Small intestine (tissue), 7 donors: Measurements from ENCODE around the gene SERP2. TPM values are rescaled to one million over a fixed set of nuclear protein-coding genes. Genes with fewer than 3 reads are reported as not detected.

Source experiments
- DNase-seq, 2 donors: peaks; one replicate each; pipeline versions ENCODE4 v3.0.0 to v3.0.0-alpha.2; 2013
- FAIRE-seq: peaks from 2 replicates; lab custom pipeline; 2012; peaks lifted over from hg19 to GRCh38; lab: Jason Lieb, UNC
- H3K27ac ChIP-seq, 3 donors: one replicate each; pipeline ENCODE4 v1.5.1; 2013; ENCODE audit warnings: low read length in 2 of 3, mild to moderate bottlenecking in 2 of 3, control low read depth in 1 of 3, inconsistent platforms in 1 of 3, low read depth in 1 of 3, moderate library complexity in 1 of 3
- H3K27me3 ChIP-seq, 3 donors: one replicate each; pipeline ENCODE4 v1.6.1; 2013; ENCODE audit warnings: low read length in 3 of 3, inconsistent platforms in 1 of 3; ENCODE audit not compliant: control insufficient read depth in 3 of 3, insufficient read depth in 3 of 3
- H3K36me3 ChIP-seq, 3 donors: one replicate each; pipeline ENCODE4 v1.6.1; 2013; ENCODE audit warnings: low read length in 3 of 3, inconsistent platforms in 1 of 3, low read depth in 1 of 3, mild to moderate bottlenecking in 1 of 3, moderate library complexity in 1 of 3; ENCODE audit not compliant: control insufficient read depth in 3 of 3, insufficient read depth in 2 of 3
- H3K4me1 ChIP-seq, 3 donors: one replicate each; pipeline ENCODE4 v1.6.1; 2013; ENCODE audit warnings: low read length in 2 of 3, inconsistent platforms in 1 of 3, low read depth in 1 of 3, mild to moderate bottlenecking in 1 of 3, moderate library complexity in 1 of 3; ENCODE audit not compliant: control insufficient read depth in 3 of 3, insufficient read depth in 2 of 3
- H3K4me3 ChIP-seq, 3 donors: one replicate each; pipeline ENCODE4 v1.5.1; 2013; ENCODE audit warnings: low read length in 3 of 3, control low read depth in 1 of 3, inconsistent platforms in 1 of 3, low read depth in 1 of 3, mild to moderate bottlenecking in 1 of 3, moderate library complexity in 1 of 3
- H3K9me3 ChIP-seq, 2 donors: one replicate each; pipeline ENCODE4 v1.6.1; 2013; ENCODE audit warnings: low read depth in 1 of 2, low read length in 1 of 2; ENCODE audit not compliant: control insufficient read depth in 2 of 2, insufficient read depth in 1 of 2
- WGBS, 3 donors: extraction: QIAGEN DNeasy Blood & Tissue Kit; methylation state at CpG; one replicate each; pipeline ENCODE4 v1.1.7; 2013; 5-methylcytosine and 5-hydroxymethylcytosine counted together
- polyA plus RNA-seq, 4 donors: library from polyadenylated mRNA; stranded (reverse) in 3 of 4; unstranded in 1 of 4; fragments of 200-250 nt in 3 of 4; fragments of 120-200 nt in 1 of 4; gene quantifications; one replicate each; pipeline versions ENCODE4 v1.2.1 to v1.2.3, GENCODE V29; 2013
- donor health status: healthy with polysubstance abuse.
- donor health status: control.
- donor health status: control.
- donor health status: Bipolar disorder and iron deficiency.
- donor health status: healthy.

The SERP2 gene
- polyA plus RNA-seq, 4 donors = 4.9 to 12.3 (median 8.0) TPM

DNA sequence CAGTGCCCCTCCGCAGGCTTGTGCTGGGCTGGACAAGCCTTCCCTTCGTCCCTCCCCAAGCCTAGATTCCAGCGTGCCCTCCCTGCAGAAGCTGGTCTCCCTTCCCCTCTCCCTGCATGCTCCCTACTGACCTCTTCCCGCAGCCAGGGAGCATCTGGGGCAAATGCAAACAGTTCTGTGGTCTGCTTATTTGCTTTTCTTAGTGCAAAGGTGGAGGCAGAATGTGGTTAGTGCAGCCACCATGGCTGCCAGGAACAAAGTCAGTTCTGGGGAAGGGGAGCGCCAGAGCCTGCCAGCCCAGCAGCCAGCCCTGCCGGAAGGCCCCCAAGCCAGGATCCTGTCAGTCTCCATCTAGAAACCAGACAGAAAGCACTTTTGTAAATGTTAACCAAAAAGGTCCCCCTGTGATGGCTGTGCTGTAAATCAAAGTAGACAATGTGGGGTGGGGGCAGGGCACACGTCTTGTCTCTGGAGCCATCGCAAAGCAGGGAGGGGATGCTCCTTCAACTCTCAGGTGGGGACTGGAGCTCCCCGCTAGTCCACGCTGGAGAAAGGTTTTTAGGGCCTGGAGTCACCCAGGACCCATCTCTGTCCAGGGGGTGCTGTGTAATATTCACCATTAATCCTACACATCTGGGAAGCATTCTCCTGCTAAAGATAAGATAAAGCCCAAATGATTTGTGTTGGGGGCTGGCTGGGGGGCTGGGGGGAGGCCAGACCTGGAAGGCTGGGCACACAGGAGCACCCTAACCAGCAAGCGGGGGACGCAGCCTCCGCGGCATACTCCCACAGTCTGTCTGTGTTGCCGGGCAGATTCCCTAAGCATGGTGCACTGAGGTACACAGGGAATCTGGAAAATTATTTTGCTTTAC, 30.9 kb downstream of the SERP2 start:
- FAIRE-seq (no peak), DNase-seq (peak; percentile 56 to 71)
- Histone ChIP-seq H3K4me3 (peak overlapping the region in 2 of 3 donors; percentile 20 to 41), H3K9me3 (no peaks in the 10 kb centered on the region), H3K27me3 (no peaks in the 10 kb centered on the region), H3K4me1 (peaks cover 0 to 23% (median 0%) of the 10 kb centered on the region in 3 donors), H3K27ac (peak overlapping the region in 2 of 3 donors; percentile 45 to 71), H3K36me3 (no peaks in the 10 kb centered on the region)
- 15 to 64% (median 49%) methylated on average over 15 of the region's 15 CpGs for WGBS, 3 donors

DNA sequence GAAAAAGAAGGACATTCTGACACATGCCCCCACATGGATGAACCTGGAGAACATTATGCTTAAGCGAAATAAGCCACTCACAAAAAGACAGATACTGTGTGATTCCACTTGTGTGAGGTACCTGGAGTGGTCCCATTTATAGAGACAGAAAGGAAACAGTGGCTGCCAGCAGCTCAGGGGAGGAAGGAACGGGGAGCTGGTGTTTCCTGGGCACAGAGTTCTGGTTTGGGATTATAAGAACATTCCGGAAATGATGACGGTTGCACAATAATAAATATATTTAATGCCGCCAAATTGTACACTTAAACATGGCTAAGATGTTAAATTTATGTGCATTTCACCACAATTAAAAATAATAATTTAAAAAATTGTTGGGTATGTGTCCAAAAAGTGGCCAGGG, 33.0 kb downstream of the SERP2 start:
- DNase-seq (no peak), FAIRE-seq (no peak)
- H3K36me3 ChIP-seq = no peaks in the 10 kb centered on the region
- no peaks in the 10 kb centered on the region for H3K27me3 ChIP-seq
- H3K27ac ChIP-seq = peak overlapping the region in 1 of 3 donors; percentile 35
- 74 to 92% (median 84%) methylated on average over 5 of the region's 5 CpGs for WGBS, 3 donors
- peaks cover 0 to 23% (median 0%) of the 10 kb centered on the region in 3 donors for H3K4me1 ChIP-seq
- H3K9me3 ChIP-seq = no peaks in the 10 kb centered on the region
- H3K4me3 ChIP-seq = no peak overlapping the region

DNA sequence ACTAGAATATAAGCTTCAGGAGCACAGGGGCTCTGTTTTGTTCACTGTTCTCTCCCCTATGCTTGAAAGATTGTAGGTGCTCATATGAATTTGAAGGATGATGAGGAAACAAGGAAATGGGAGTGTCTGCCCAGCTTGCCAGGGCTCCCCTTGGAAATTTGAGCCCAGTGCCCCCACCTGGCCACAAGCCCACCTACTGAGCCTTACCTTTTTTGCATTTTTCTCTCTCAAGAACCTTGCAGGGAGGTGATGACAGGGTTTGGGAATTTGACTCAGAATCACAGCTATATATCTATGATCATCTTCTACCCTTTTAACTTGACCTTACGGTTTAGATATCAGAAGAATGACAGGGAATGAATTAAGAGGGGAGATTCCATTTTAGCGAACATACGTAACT, 33.8 kb downstream of the SERP2 start:
- H3K36me3 ChIP-seq = no peaks in the 10 kb centered on the region
- WGBS, 3 donors = 75 to 96% (median 93%) methylated on average over 3 of the region's 3 CpGs

DNA sequence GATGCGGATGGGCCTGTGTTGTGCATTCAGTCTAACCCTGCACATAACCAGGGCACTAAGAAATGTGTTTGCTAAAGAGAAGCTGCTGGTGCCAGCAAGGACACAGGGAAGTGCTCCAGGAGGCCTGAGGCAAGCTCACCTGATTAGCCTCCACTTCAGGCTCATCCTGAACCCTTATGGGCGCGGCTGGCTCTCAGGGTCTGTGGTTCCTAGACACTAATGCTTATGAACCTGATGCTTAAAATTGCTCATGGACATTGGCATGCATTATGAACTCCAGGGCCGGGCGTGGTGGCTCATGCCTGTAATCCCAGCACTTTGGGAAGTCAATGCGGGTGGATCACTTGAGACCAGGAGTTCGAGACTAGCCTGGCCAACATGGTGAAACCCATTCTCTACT, 34.3 kb downstream of the SERP2 start:
- H3K4me3 ChIP-seq = no peak overlapping the region
- peaks cover 0 to 23% (median 0%) of the 10 kb centered on the region in 3 donors for H3K4me1 ChIP-seq
- H3K36me3 ChIP-seq = no peaks in the 10 kb centered on the region
- no peaks in the 10 kb centered on the region for H3K9me3 ChIP-seq
- no peak for FAIRE-seq
- H3K27ac ChIP-seq = no peak overlapping the region
- no peak for DNase-seq
- WGBS, 3 donors = 96% methylated on average over 7 of the region's 7 CpGs
- H3K27me3 ChIP-seq = no peaks in the 10 kb centered on the region

More for the DNA sequence above, 33.8 kb downstream of the SERP2 start:
- peaks cover 0 to 23% (median 0%) of the 10 kb centered on the region in 3 donors for H3K4me1 ChIP-seq
- H3K27me3 ChIP-seq = no peaks in the 10 kb centered on the region
- FAIRE-seq = no peak
- H3K4me3 ChIP-seq = no peak overlapping the region
- H3K9me3 ChIP-seq = no peaks in the 10 kb centered on the region
- no peak overlapping the region for H3K27ac ChIP-seq
- DNase-seq = no peak

DNA sequence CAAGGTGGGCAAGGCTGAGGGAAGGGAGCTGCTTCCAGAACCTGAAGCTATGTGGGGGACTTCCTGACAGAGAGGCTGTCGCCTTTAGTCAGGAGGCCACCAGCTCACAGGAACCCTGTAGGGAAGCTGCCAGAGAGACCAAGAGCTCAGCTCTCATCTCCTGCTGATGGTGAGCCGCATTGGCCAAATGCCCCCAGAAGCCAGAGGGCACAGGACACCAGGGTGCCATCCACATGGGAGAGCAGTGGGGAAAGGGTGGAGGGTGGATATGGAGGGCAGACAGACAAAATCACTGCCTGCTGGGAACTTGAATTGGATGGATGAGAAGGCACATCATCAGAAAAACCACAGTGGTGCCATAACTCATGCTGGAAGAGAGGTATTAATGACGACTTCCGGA, 36.0 kb downstream of the SERP2 start:
- Histone ChIP-seq H3K36me3 (no peaks in the 10 kb centered on the region), H3K4me3 (no peak overlapping the region), H3K27ac (no peak overlapping the region), H3K27me3 (no peaks in the 10 kb centered on the region), H3K9me3 (no peaks in the 10 kb centered on the region), H3K4me1 (peaks cover 0 to 9% (median 0%) of the 10 kb centered on the region in 3 donors)
- DNase-seq = no peak
- 80 to 95% (median 85%) methylated on average over 4 of the region's 4 CpGs for WGBS, 3 donors
- FAIRE-seq = no peak

DNA sequence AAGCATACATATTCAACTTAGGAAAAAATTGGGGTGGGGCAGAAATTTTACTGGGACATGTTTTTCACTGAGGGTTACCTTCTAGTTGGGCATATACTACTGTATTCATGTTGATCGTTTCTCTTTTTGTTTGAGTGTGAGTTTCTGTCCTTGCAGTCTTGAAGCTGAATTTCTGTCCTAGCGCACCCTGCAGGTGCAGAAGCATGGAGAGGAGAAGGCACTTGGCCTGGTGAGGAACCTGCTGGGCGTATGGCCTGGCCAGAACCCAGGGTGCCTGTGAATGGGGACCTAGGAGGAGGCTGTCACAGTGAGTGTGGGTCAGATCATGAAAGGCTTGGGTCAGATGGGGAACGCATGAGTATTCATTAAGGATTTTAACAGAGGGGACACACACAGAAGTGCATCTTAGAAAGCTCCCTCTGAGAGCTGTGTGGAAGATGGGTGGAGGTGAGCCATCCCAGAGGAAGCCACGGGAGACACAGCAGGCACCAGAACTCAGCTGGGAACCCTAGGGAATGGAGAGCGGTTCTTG, 36.8 kb downstream of the SERP2 start:
- WGBS, 3 donors = 54 to 73% (median 58%) methylated on average over 6 of the region's 6 CpGs
- Histone ChIP-seq H3K36me3 (no peaks in the 10 kb centered on the region), H3K9me3 (no peaks in the 10 kb centered on the region), H3K4me1 (peaks cover 0 to 7% (median 0%) of the 10 kb centered on the region in 3 donors), H3K4me3 (no peak overlapping the region), H3K27ac (no peak overlapping the region), H3K27me3 (no peaks in the 10 kb centered on the region)
- peak; percentile 30 to 56 for DNase-seq
- FAIRE-seq = no peak

DNA sequence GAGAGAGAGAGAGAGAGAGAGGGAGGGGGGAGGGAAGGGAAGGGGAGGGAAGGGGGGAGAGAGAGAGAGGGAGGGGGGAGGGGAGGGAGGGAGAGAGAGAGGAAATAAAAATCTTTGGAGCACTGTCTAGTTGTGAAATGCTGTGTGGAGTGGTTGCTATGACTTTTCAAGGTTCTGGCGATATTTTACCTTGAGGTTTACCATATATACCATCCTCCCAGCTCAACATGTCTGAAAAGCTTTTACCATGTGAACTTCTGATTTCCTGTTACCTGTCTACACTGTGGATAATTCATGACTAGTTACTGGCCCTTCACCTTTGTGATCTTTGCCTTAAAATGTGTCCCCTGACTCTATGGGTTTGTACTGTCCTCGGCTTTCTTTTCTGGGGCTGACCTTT, 38.2 kb downstream of the SERP2 start:
- Histone ChIP-seq H3K4me1 (no peaks in the 10 kb centered on the region), H3K36me3 (no peaks in the 10 kb centered on the region), H3K27me3 (no peaks in the 10 kb centered on the region), H3K9me3 (no peaks in the 10 kb centered on the region), H3K4me3 (no peak overlapping the region), H3K27ac (no peak overlapping the region)
- FAIRE-seq = no peak
- 70 to 76% (median 74%) methylated on average over 2 of the region's 2 CpGs for WGBS, 3 donors
- no peak for DNase-seq

DNA sequence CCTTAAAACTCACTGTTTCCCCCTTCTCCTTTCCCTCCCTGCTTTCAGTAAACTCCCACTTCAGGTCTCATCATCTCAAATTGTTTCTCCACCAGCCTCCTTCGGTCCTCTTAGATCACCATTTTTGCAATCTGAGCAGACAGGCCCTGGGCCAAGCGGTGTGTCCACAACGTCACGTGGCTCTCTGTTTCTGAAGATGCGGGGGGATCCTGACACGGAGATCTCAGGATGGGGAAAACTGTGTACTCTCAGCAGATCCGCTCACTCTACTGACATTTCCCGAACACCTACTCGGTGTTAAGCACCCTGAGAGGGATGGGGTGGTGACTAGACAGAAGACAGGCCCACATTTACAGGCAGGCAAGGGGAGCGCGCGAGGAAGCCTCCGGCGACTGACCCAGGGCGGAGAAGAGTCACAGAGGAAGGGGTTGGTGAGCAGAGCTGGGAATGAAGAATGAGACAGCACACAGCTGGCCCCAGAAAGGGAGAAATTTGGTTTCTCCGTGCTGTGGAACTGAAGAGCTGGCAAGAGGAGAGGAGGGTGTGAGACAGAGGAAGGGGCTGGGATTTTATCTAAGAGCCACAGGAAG, 38.8 kb downstream of the SERP2 start:
- Histone ChIP-seq H3K4me3 (no peak overlapping the region), H3K36me3 (no peaks in the 10 kb centered on the region), H3K9me3 (no peaks in the 10 kb centered on the region), H3K27ac (no peak overlapping the region), H3K27me3 (no peaks in the 10 kb centered on the region), H3K4me1 (no peaks in the 10 kb centered on the region)
- WGBS, 3 donors = 74 to 93% (median 91%) methylated on average over 16 of the region's 16 CpGs
- FAIRE-seq (no peak), DNase-seq (no peak)
